ENCODE measurements around the gene NRG3.

- TF ChIP-seq CTCF (IDR thresholded peaks at IDR 0.05; ENCODE audit: insufficient read depth, low read length): no peak
- no peak for TF ChIP-seq REST (IDR thresholded peaks at IDR 0.05; ENCODE audit: insufficient replicate concordance, low read depth)
- TF ChIP-seq POLR2AphosphoS5 (IDR thresholded peaks at IDR 0.05; ENCODE audit: low read depth): no peak
- TF ChIP-seq GABPA (IDR thresholded peaks at IDR 0.05; ENCODE audit: low read depth): no peak
- no peak for TF ChIP-seq SPI1 (IDR thresholded peaks at IDR 0.05; ENCODE audit: borderline replicate concordance, low read depth)
Observed at GRCh38 chr10:83023662-83024061, 1148.7 kb downstream of the NRG3 start.
